ENCODE measurements around the gene MRPS18A. TPM values are rescaled to one million over a fixed set of nuclear protein-coding genes. Genes with fewer than 3 reads are reported as not detected.

The MRPS18A gene
- total and polyA plus RNA-seq, 9 of the 15 experiments (the other 6 are each of a cell fraction or from before 2014, with no cell fraction given), result 87.5 to 243 (median 125) TPM

- no peak for TF ChIP-seq CHAMP1 (IDR thresholded peaks at IDR 0.05)
- peak; percentile 47; the same call in 1 of the 2 replicates for TF ChIP-seq MAFK (IDR thresholded peaks at IDR 0.05; ENCODE audit: low read length)
- no peak for TF ChIP-seq CREBBP (IDR thresholded peaks at IDR 0.05; ENCODE audit: low read depth, low read length)
- no peak for TF ChIP-seq NKRF (IDR thresholded peaks at IDR 0.05; ENCODE audit: borderline replicate concordance)
- TF ChIP-seq ZNF766 (CRISPR knock-in tag; conservative IDR thresholded peaks at IDR 0.05), result no peak
- peak; percentile 67 for TF ChIP-seq THAP12 (CRISPR knock-in tag; IDR thresholded peaks at IDR 0.05)
- TF ChIP-seq PHF8 (IDR thresholded peaks at IDR 0.05; ENCODE audit: borderline replicate concordance, low read length), result peak; percentile 56; the same call in 1 of the 2 replicates
- TF ChIP-seq MTA2 (IDR thresholded peaks at IDR 0.05; ENCODE audit: low read depth), result peak; percentile 99
- TF ChIP-seq LARP7 (IDR thresholded peaks at IDR 0.05), result no peak; the same call in 1 of the 2 replicates
- TF ChIP-seq NCOA1 (IDR thresholded peaks at IDR 0.05; ENCODE audit: low read depth), result peak; percentile 87
- TF ChIP-seq CUX1 (CRISPR knock-in tag; IDR thresholded peaks at IDR 0.05), result no peak
- TF ChIP-seq DMBX1 (CRISPR knock-in tag; IDR thresholded peaks at IDR 0.05; ENCODE audit: borderline replicate concordance), result peak; percentile 95
- no peak for TF ChIP-seq POLR2AphosphoS2 (IDR thresholded peaks at IDR 0.05; ENCODE audit: low read length)
- TF ChIP-seq ZNF133 (CRISPR knock-in tag; IDR thresholded peaks at IDR 0.05), result peak; percentile 61; the same call in 1 of the 2 replicates
These were observed 56.5 kb downstream of the MRPS18A start (continued) for GRCh38 chr6:43630980-43631619.
